Measurements from ENCODE around the gene CUX1. TPM values are rescaled to one million over a fixed set of nuclear protein-coding genes. Genes with fewer than 3 reads are reported as not detected.

Gene CUX1
- 33.8 and 56.0 TPM in 2 replicates for total RNA-seq (ENCODE audit: low replicate concordance)

GRCh38 chr7:101817471-101818286, at the start of gene CUX1:
TSS of gene CUX1 (plus strand) at chr7:101817626. CDS start at chr7:101817640, 14 bp downstream.

DNA sequence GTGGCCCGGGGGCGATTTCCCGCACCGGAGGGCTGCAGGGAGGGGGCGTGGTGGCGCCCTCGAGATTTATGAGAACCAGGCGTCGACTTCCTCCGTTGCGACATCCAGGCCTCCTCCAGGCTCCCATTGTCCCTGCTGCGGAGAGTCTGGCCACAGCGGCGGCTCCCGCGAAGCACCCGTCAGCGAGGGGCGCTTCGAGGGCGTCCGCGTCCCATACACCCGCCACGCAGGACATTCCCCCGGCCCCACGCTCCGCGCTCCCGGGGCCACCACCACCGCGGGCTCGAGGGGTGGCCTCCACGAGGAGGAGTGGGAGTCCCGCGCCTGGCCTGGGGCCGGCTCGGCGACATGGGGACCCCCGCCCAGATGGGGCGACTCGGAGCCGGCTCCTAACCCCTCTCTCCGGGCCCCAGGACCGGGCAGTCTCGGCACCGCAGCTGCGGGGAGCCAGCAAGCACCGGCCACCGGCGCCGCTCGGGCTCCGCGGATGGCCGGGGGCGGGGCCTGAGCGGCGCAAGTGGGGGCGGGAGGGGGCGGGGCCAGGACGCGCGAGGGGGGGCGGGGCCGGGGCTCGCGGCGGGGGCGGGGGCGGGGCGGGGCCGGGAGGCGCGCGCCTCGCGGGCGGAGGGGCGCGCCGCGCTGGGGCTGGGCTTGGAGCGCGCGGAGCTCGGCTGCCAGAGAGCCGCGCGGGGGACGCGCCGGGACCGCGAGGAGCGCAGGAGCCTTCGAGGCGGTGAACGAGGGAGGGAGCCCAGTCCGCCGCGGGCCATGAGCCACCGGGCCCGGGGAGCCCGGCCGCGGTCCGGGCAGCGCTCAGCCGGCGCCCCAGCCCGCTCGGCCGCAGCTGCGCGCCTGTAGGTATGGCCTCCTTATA, 469.0 kb downstream of the CUX1 start, which contains the start of gene SH2B2:
Gene SH2B2, plus strand, starts transcription at position 632 of the 874 bp plus-strand sequence. CDS start 13,683 bp downstream, outside the sequence.

Other genes with a start within 250 kb of the CUX1 start
- not detected in 2 replicates for gene MYL10, start 188.3 kb upstream of the CUX1 start, total RNA-seq (ENCODE audit: low replicate concordance)